Right cardiac atrium (tissue), 5 donors: ENCODE results near the gene ACP4. TPM values are rescaled to one million over a fixed set of nuclear protein-coding genes. Genes with fewer than 3 reads are reported as not detected.

ENCODE experiments used
- ATAC-seq, 2 donors: fragments of 200-7000 bp; cut with Tn5 transposase; one replicate each; pipeline versions ENCODE4 v1.8.0 to v1.9.1; 2020; ENCODE audit warnings: moderate library complexity in 2 of 2, mild to moderate bottlenecking in 1 of 2
- DNase-seq, 3 donors: peaks; one replicate each; pipeline ENCODE4 v3.0.0-alpha.2; 2020
- H3K27ac ChIP-seq: one replicate; pipeline ENCODE4 v1.5.1; 2013; ENCODE audit warnings: mild to moderate bottlenecking, low read length, control low read depth, moderate library complexity
- H3K27me3 ChIP-seq: one replicate; pipeline ENCODE4 v1.6.1; 2013; ENCODE audit not compliant: control insufficient read depth, insufficient read depth
- H3K4me1 ChIP-seq: one replicate; pipeline ENCODE4 v1.6.1; 2013; ENCODE audit warnings: low read length; ENCODE audit not compliant: control insufficient read depth, insufficient read depth
- H3K4me3 ChIP-seq: one replicate; pipeline ENCODE4 v1.5.1; 2013; ENCODE audit warnings: low read length, control low read depth
- H3K9me3 ChIP-seq: one replicate; pipeline ENCODE4 v1.6.1; 2013; ENCODE audit warnings: low read length; ENCODE audit not compliant: control insufficient read depth
- WGBS: extraction: QIAGEN DNeasy Blood & Tissue Kit; methylation state at CpG from one replicate; pipeline ENCODE4 v1.1.7; 2013; 5-methylcytosine and 5-hydroxymethylcytosine counted together
- intact Hi-C, 4 donors: fragments of 100-400 bp; cut with DNase I; formaldehyde crosslinking; loops; one replicate each; pipeline versions ENCODE4 v1.11.0 to v1.14.0; 2022 to 2023
- polyA plus RNA-seq: library from polyadenylated mRNA; stranded (reverse); fragments of 200-250 nt; gene quantifications from one replicate; pipeline ENCODE4 v1.2.3, GENCODE V29; 2013
- total RNA-seq, 4 donors: library from RNA; stranded (reverse); fragmentation: NEBNext Ultra II Directional; extraction: Animal tissue kit (Norgen Biotek cat#: 25700); gene quantifications; one replicate each; pipeline ENCODE4 v1.2.1, GENCODE V29; 2021
- donor health status: healthy with polysubstance abuse.
- donor health status: DM: no; HTN: yes; CAD: no.
- donor health status: DM: no; HTN: no; CAD: no.
- donor health status: DM: no; HTN: yes; CAD: no; lungs with severe emphysema.
- donor health status: DM: yes; HTN: yes; CAD: no.

Gene ACP4
- total and polyA plus RNA-seq, 5 donors, result not detected

- H3K9me3 ChIP-seq, result no peaks in the 10 kb centered on the region
- DNase-seq (no peak), ATAC-seq (no peak)
- no peak overlapping the region for H3K4me3 ChIP-seq
- H3K4me1 ChIP-seq, result no peaks in the 10 kb centered on the region
- H3K27me3 ChIP-seq, result no peaks in the 10 kb centered on the region
- intact Hi-C loops, result no loop called here
- H3K27ac ChIP-seq, result no peak overlapping the region
- WGBS, result 76% methylated on average over 43 of the region's 43 CpGs
These were observed 36.5 kb downstream of the ACP4 start for GRCh38 chr19:50826492-50827240.

GRCh38 chr19:50827476-50827875 is 37.3 kb downstream of the ACP4 start:
- WGBS, result 71% methylated on average over 14 of the region's 14 CpGs
- Histone ChIP-seq H3K4me1 (no peaks in the 10 kb centered on the region), H3K27me3 (no peaks in the 10 kb centered on the region), H3K4me3 (no peak overlapping the region), H3K9me3 (no peaks in the 10 kb centered on the region), H3K27ac (no peak overlapping the region)
- ATAC-seq (no peak), DNase-seq (no peak)
- intact Hi-C loops, result no loop called here

GRCh38 chr19:50829801-50830200 is 39.6 kb downstream of the ACP4 start:
- intact Hi-C loops, result no loop called here
- no peak overlapping the region for H3K4me3 ChIP-seq
- H3K4me1 ChIP-seq, result no peaks in the 10 kb centered on the region
- no peak overlapping the region for H3K27ac ChIP-seq
- no peak for ATAC-seq
- no peaks in the 10 kb centered on the region for H3K27me3 ChIP-seq
- WGBS, result 78% methylated on average over 5 of the region's 5 CpGs
- H3K9me3 ChIP-seq, result no peaks in the 10 kb centered on the region
- DNase-seq, result no peak

GRCh38 chr19:50830266-50831025 is 40.2 kb downstream of the ACP4 start:
- DNase-seq (no peak), ATAC-seq (no peak)
- intact Hi-C loops, result no loop called here
- Histone ChIP-seq H3K4me3 (no peak overlapping the region), H3K9me3 (no peaks in the 10 kb centered on the region), H3K27ac (no peak overlapping the region), H3K4me1 (no peaks in the 10 kb centered on the region), H3K27me3 (no peaks in the 10 kb centered on the region)
- WGBS, result 53% methylated on average over 17 of the region's 17 CpGs

DNA sequence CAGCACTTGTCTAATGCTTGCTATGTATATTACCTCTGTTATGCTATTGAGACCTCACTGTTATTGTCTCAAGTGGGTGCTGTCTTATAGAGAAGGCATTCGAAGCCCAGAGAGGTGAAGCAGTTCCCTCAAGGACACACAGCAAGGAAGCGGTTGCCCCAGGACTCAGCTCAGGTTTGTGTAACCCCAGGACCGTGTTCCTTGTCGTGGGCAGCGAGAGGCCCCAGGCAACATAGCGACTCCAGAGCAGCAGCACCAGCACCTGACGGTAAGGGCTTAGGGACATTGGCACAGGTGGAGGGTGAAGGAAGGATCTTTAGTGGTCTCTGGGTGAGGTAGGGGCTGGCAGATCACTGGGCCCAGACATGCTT is 40.8 kb downstream of the ACP4 start:
- no peak for DNase-seq
- intact Hi-C loops, result no loop called here
- no peaks in the 10 kb centered on the region for H3K27me3 ChIP-seq

GRCh38 chr19:50832666-50833065 is 42.5 kb downstream of the ACP4 start:
- DNase-seq (no peak), ATAC-seq (no peak)
- Histone ChIP-seq H3K9me3 (no peaks in the 10 kb centered on the region), H3K4me1 (no peaks in the 10 kb centered on the region), H3K27ac (no peak overlapping the region), H3K27me3 (no peaks in the 10 kb centered on the region), H3K4me3 (no peak overlapping the region)
- 83% methylated on average over 8 of the region's 8 CpGs for WGBS
- intact Hi-C loops, result no loop called here

More for the DNA sequence above, 40.8 kb downstream of the ACP4 start:
- no peaks in the 10 kb centered on the region for H3K4me1 ChIP-seq
- H3K9me3 ChIP-seq, result no peaks in the 10 kb centered on the region
- no peak overlapping the region for H3K27ac ChIP-seq
- ATAC-seq, result no peak
- no peak overlapping the region for H3K4me3 ChIP-seq
- 74% methylated on average over 7 of the region's 7 CpGs for WGBS

DNA sequence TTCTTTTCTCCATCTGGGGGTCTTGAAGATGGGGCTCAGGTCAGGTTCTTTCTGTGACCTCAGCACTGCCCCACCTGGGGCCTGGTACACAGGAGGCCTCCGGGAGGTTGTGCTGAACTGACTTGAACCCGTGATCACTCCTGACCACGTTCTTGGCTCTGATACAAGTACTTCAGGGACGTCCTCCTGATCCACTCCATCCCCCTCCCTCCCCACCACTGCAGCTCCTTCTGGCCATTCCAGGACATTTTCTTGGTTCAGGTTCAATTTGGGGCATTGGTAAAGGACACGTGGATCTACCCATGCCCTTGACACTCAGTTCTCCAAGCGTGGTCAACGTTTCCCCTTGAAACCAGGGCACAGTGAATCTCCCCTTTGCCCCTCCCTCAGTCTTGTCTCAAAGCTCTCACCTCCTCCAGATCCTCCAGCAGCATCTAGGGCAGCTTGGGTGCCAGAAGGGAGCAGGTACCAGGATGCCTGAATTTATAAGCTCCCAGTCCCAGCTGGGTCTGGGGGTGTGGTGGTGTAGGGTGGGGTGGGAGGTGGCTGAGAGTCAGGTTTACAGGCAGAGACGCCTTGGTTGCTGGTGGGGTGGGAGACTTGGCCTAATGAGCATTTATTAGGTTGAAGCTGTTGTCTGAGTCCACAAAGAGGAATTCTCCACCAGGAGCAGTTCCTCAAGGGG is 43.0 kb downstream of the ACP4 start, which contains the start of gene KLK15:
TSS of gene KLK15 (minus strand) at position 458 of the 685 bp plus-strand sequence. CDS start 2,082 bp downstream, outside the sequence.
- 68% methylated on average over 8 of the region's 8 CpGs for WGBS
- Histone ChIP-seq H3K27ac (no peak within 1 kb of the TSS), H3K4me1 (no peaks in the 10 kb centered on the region), H3K9me3 (no peaks in the 10 kb centered on the region), H3K4me3 (no peak within 1 kb of the TSS), H3K27me3 (no peaks in the 10 kb centered on the region)
- DNase-seq, result no peak
- no peak for ATAC-seq
- intact Hi-C loops, result no loop called here

DNA sequence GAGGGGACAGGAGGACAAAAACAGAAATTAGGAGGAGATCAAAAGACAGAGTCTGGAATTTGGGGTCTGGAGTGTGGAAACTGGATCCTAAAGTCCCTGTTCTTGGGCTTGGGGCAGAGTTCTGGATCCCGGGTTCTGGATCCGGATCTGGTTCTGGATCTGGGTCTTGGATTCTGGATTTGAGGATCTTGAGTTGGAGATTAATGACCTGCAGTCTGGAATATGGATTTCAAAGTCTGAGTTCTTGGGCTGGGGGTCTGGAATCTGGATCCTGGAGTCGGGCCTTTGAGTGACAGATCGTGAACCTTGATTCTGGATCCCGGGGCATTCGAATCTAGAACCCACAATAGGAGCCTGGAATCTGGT is 43.6 kb downstream of the ACP4 start:
- WGBS, result 95% methylated on average over 6 of the region's 6 CpGs
- Histone ChIP-seq H3K4me3 (no peak overlapping the region), H3K9me3 (no peaks in the 10 kb centered on the region), H3K4me1 (no peaks in the 10 kb centered on the region), H3K27ac (no peak overlapping the region), H3K27me3 (no peaks in the 10 kb centered on the region)
- ATAC-seq (no peak), DNase-seq (no peak)
- intact Hi-C loops, result no loop called here

- DNase-seq (no peak), ATAC-seq (no peak)
- H3K4me1 ChIP-seq, result no peaks in the 10 kb centered on the region
- no peaks in the 10 kb centered on the region for H3K9me3 ChIP-seq
- H3K27ac ChIP-seq, result no peak overlapping the region
- H3K27me3 ChIP-seq, result no peaks in the 10 kb centered on the region
- peak overlapping the region; percentile 52 for H3K4me3 ChIP-seq
- 34% methylated on average over 13 of the region's 13 CpGs for WGBS
- intact Hi-C loops, result no loop called here
These were observed 45.0 kb downstream of the ACP4 start for GRCh38 chr19:50835103-50835784.

GRCh38 chr19:50835785-50836542 is 45.7 kb downstream of the ACP4 start:
- H3K4me1 ChIP-seq, result no peaks in the 10 kb centered on the region
- intact Hi-C loops, result no loop called here
- peak; percentile 68 to 87 (median 87) for DNase-seq
- no peak overlapping the region for H3K27ac ChIP-seq
- WGBS, result 2% methylated on average over 67 of the region's 67 CpGs
- peak overlapping the region; percentile 52 for H3K4me3 ChIP-seq
- peak; percentile 93 to 95 for ATAC-seq
- H3K27me3 ChIP-seq, result no peaks in the 10 kb centered on the region
- no peaks in the 10 kb centered on the region for H3K9me3 ChIP-seq
